Skeletal muscle satellite cell (primary cell): ENCODE data around the gene FAM117B.

Experiments
- H3K27me3 ChIP-seq: 2 replicates; pipeline ENCODE4 v1.7.0; 2013; ENCODE audit warnings: low read length; ENCODE audit not compliant: control insufficient read depth, insufficient read depth
- H3K36me3 ChIP-seq: 2 replicates; pipeline ENCODE4 v1.7.0; 2013; ENCODE audit warnings: mild to moderate bottlenecking, control low read depth, low read length; ENCODE audit not compliant: insufficient read depth
- H3K4me1 ChIP-seq: 2 replicates; pipeline ENCODE4 v1.7.0; 2013; ENCODE audit warnings: low read length; ENCODE audit not compliant: control insufficient read depth, insufficient read depth
- H3K4me2 ChIP-seq: 2 replicates; pipeline ENCODE4 v1.7.0; 2013; ENCODE audit warnings: mild to moderate bottlenecking, low read length
- H3K4me3 ChIP-seq: 2 replicates; pipeline ENCODE4 v1.7.0; 2013; ENCODE audit warnings: low read length
- H3K9ac ChIP-seq: 2 replicates; pipeline ENCODE4 v1.7.0; 2013; ENCODE audit warnings: mild to moderate bottlenecking, low read depth, low read length, moderate library complexity
- H3K9me3 ChIP-seq: replicated peaks from 2 replicates; pipeline ENCODE4 v1.7.0; 2013; ENCODE audit warnings: mild to moderate bottlenecking, control low read depth, low read length

The FAM117B gene

DNA sequence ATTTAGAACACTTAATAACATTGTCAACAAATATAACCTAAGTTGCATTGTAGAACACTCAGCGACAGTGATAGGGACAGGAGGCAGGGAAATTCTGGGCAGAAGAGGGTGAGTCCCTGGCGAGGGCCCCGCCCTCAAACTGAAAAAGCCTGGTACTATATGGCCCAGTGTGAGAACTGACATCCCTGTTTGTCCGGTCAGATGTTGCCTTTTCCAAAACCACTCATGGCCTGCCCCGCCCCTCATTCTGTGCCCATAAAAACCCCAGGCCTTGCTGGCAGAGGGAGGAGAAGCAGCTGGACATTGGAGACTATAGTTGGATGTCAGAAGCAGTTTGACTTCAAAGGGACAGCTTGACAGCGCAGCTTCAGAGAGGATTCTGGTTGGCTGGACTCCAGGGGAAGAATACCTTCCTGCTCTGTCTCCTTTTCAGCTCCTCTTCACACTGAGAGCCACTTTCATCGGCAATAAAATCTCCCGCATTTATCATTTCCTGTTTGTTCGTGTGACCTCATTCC lies 47.0 kb downstream of the FAM117B start:
- Histone ChIP-seq H3K4me1 (no peaks in the 10 kb centered on the region), H3K36me3 (no peaks in the 10 kb centered on the region), H3K9me3 (no peaks in the 10 kb centered on the region), H3K9ac (no peak overlapping the region), H3K4me3 (no peak overlapping the region), H3K27me3 (no peaks in the 10 kb centered on the region), H3K4me2 (no peak overlapping the region)

DNA sequence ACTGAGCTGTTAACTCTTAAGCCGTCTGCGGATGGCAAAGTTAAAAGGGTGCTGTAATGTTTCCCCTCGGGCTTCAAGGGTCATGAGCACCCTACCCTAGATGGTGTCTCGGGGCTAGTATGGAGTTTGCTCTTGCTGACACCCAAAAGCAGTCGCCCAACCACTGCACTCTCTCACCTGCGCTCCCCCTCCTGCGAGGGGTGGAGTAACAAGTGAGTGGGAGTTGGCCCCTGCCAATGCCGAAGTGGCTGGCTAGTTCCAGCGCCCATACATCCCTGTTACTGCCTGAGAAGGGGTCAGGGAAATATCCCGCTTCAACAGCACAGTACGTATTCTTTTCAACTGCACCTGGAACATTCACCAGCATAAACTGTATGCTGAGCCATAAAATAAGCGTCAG lies 47.5 kb downstream of the FAM117B start:
- H3K4me2 ChIP-seq = no peak overlapping the region
- H3K4me1 ChIP-seq = peaks cover 4% of the 10 kb centered on the region
- H3K27me3 ChIP-seq = no peaks in the 10 kb centered on the region
- H3K9me3 ChIP-seq = no peaks in the 10 kb centered on the region
- H3K36me3 ChIP-seq = no peaks in the 10 kb centered on the region
- no peak overlapping the region for H3K4me3 ChIP-seq
- H3K9ac ChIP-seq = no peak overlapping the region

DNA sequence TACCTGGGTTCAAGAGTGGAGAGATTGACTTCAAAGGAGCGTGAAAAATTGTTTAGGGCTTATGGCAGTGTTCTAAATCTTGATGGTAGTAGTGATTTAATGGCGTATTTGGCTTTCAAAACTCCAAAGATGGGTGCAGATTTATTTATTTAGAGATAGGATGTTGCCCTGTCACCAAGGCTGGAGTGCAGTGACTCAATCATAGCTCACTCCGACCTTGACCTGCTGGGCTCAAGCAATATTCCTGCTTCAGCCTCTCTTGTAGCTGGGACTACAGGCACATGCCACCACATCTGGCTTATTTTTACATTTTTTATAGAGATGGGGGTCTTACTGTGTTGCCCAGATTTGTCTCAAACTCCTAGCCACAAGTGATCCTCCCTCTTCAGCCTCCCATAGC lies 52.5 kb downstream of the FAM117B start:
- Histone ChIP-seq H3K4me2 (no peak overlapping the region), H3K36me3 (no peaks in the 10 kb centered on the region), H3K9ac (no peak overlapping the region), H3K27me3 (no peaks in the 10 kb centered on the region), H3K9me3 (no peaks in the 10 kb centered on the region), H3K4me1 (peaks cover 12% of the 10 kb centered on the region), H3K4me3 (no peak overlapping the region)

DNA sequence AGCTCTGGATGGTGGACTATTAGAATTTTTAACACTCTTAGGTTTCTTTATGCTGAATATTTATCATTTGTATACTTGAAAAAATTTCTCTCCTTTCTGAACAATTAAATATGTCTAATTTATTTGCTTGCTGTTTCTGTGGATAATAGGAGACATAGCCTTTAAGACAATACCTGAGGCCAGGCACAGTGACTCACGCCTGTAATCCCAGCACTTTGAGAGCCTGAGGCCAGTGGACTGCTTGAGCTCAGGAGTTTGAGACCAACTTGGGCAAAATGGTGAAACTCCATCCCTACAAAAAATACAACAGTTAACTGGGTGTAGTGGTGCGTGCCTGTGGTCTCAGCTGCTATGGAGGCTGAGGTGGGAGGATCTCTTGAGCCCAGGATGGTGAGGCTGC lies 54.7 kb downstream of the FAM117B start:
- Histone ChIP-seq H3K4me1 (peaks cover 12% of the 10 kb centered on the region), H3K4me3 (no peak overlapping the region)

DNA sequence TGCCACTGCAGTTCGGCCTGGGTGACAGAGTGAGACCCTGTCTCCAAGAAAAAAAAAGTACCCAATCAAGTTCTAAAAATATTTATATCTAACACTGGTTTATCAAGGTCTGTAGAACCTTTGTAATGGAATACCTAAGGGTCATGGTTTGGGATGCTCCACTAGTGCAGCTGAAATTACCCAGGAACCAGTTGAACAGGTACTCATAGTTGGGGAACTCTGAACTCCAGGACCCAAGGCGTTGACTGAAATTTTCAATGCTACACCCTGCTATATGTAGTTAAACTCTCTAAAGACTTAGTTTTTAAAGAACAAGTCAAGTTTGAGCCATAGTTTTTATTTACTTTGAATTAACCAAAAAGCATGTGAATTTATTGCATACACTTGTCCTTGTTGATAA lies 55.1 kb downstream of the FAM117B start:
- peaks cover 12% of the 10 kb centered on the region for H3K4me1 ChIP-seq
- H3K36me3 ChIP-seq = no peaks in the 10 kb centered on the region

More for the DNA sequence above, 54.7 kb downstream of the FAM117B start:
- H3K36me3 ChIP-seq = no peaks in the 10 kb centered on the region
- H3K9ac ChIP-seq = no peak overlapping the region
- no peaks in the 10 kb centered on the region for H3K27me3 ChIP-seq
- no peaks in the 10 kb centered on the region for H3K9me3 ChIP-seq
- no peak overlapping the region for H3K4me2 ChIP-seq

DNA sequence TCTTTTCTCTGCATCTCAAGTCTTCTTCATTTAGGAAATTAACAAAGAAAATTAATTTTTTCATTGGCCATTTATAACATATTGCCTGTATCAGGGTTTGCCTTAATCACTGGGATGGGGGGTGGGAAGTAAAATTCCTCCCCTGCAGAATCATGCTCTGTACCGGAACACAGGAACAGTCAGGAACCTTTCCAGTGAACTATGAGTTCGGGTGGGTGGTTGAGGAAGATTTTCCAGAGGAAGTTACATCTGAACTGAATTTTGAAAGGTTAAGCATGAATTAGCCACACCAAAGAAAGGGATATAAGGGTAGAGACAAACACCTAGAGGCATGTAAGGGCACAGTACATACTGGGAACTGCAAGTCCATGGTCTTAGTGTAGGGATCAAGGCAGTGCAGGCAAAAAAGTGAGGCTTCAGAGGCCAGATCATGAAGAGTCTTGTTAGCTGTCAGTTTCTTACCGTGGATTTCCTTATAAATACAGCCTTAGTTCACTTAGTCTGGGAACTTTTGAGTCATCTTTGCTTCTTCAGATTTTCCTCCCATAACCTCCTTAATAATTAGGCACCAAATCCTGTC lies 55.6 kb downstream of the FAM117B start:
- Histone ChIP-seq H3K36me3 (no peaks in the 10 kb centered on the region), H3K27me3 (no peaks in the 10 kb centered on the region), H3K9me3 (no peaks in the 10 kb centered on the region), H3K4me3 (no peak overlapping the region), H3K9ac (no peak overlapping the region), H3K4me2 (no peak overlapping the region), H3K4me1 (peaks cover 12% of the 10 kb centered on the region)

More for the DNA sequence above, 55.1 kb downstream of the FAM117B start:
- Histone ChIP-seq H3K4me2 (no peak overlapping the region), H3K9me3 (no peaks in the 10 kb centered on the region), H3K4me3 (no peak overlapping the region), H3K27me3 (no peaks in the 10 kb centered on the region), H3K9ac (no peak overlapping the region)

DNA sequence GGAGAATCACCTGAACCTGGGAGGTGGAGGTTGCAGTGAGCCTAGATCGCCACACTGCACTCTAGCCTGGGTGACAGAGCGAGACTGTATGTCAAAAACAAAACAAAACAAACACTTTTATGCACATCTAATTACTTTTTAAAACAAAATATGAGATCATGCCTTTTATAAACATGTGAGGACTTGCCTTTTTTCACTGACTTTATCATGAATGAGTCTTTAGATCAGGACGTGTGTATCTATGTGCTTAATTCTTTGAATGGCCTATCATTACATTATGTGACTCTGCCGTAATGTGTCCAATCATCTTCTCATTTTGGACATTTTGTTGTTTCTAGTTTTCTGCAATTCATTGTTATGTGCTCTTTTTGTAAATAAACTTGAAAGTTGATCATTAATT lies 58.7 kb downstream of the FAM117B start:
- H3K27me3 ChIP-seq = no peaks in the 10 kb centered on the region
- no peaks in the 10 kb centered on the region for H3K36me3 ChIP-seq
- H3K4me3 ChIP-seq = no peak overlapping the region
- H3K4me1 ChIP-seq = peaks cover 5% of the 10 kb centered on the region
- H3K9me3 ChIP-seq = no peaks in the 10 kb centered on the region
- H3K9ac ChIP-seq = no peak overlapping the region
- no peak overlapping the region for H3K4me2 ChIP-seq

DNA sequence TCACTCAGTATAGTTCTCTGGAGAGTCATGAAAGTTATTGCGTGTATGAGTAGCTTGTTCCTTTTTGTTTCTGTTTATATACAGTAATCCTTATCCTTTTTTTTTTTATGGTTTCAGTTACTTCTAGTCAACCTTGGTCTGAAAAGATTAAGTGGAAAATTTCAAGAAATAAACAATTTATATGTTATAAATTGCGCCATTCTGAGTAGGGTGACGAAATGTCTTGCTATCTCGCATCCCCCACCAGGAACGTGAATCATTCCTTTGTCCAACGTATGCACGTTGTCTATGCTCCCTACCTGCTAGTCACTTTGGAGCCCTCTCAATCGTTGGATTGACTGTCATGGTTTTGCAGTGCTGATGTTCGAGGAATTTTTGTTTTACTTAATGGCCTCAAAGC lies 60.4 kb downstream of the FAM117B start:
- Histone ChIP-seq H3K9me3 (no peaks in the 10 kb centered on the region), H3K9ac (no peak overlapping the region), H3K4me3 (no peak overlapping the region), H3K4me1 (peaks cover 5% of the 10 kb centered on the region), H3K36me3 (no peaks in the 10 kb centered on the region), H3K4me2 (no peak overlapping the region), H3K27me3 (no peaks in the 10 kb centered on the region)

DNA sequence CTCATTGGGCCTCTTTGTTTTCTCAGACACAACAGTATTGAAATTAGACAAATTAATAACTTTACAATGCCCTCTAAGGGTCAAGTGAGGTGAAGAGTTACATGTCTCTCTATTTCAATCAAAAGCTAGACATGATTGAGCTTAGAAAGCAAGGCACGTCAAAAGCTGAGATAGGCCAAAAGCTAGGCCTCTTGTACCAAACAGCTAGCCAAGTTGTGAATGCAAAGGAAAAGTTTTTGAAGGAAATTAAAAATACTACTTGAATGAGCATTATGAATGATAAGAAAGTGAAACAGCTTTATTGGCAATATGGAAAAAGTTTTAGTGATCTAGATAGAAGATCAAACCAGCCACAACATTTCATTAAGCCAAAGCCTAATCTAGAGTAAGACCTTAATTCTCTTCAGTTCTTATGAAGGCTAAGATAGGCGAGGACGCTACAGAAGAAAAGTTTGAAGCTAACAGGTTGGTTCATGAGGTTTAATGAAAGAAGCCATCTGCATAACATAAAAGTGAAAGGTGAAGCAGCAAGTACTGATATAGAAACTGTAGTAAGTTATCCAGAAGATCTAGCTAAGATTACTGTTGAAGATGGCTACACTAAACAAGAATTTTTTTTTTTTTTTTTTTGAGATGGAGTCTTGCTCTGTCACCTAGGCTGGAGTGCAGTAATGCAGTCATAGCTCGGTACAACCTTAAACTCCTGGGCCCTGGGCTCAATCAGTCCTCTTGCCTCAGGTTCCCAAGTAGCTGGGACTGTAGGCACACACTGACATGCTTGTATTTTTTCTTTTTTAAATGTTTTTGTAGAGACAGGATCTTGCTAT lies 65.5 kb downstream of the FAM117B start:
- no peak overlapping the region for H3K4me3 ChIP-seq
- H3K9me3 ChIP-seq = no peaks in the 10 kb centered on the region
- no peaks in the 10 kb centered on the region for H3K36me3 ChIP-seq
- H3K4me1 ChIP-seq = no peaks in the 10 kb centered on the region
- H3K27me3 ChIP-seq = no peaks in the 10 kb centered on the region
- no peak overlapping the region for H3K9ac ChIP-seq
- H3K4me2 ChIP-seq = no peak overlapping the region

DNA sequence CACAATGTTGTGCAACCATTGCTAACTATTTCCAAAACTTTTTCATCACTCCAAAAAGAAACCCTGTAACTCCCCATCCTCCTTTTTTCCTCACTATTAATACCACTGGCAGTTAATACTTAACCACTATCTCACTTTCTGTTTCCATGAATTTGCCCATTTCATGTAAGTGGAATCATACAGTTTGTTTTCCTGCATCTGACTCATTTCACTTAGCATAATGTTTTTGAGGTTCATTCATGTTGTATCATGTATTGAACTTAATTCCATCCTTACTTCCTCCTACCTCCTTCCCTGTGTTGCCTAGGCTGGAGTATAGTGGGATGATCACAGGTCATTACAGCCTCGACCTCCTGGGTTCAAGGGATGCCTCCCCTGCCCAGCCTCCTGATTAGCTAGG lies 68.3 kb downstream of the FAM117B start:
- H3K27me3 ChIP-seq = no peaks in the 10 kb centered on the region
- no peak overlapping the region for H3K4me2 ChIP-seq
- no peak overlapping the region for H3K9ac ChIP-seq
- H3K36me3 ChIP-seq = no peaks in the 10 kb centered on the region
- no peak overlapping the region for H3K4me3 ChIP-seq
- H3K4me1 ChIP-seq = no peaks in the 10 kb centered on the region
- no peaks in the 10 kb centered on the region for H3K9me3 ChIP-seq

DNA sequence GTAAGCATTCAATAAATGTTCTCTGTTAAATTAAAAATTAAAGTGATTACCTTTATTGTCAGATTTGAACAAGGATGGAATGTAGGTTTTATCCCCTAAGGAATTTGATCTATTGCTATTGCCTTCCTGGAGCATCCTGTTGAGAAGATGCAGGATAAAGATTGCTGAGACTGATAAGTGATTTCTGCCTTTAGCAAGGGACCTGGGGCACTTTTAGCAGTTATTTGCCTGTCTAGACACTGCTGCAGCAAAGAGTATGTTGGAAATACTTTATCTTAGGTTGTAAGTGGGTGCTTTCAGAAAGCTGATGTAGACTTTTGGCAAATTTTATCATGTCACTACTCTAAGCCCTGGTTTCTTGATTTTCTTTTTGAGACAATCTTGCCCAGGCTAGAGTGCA lies 69.5 kb downstream of the FAM117B start:
- no peaks in the 10 kb centered on the region for H3K27me3 ChIP-seq
- H3K4me1 ChIP-seq = no peaks in the 10 kb centered on the region
- H3K36me3 ChIP-seq = no peaks in the 10 kb centered on the region
- H3K9me3 ChIP-seq = no peaks in the 10 kb centered on the region
- H3K9ac ChIP-seq = no peak overlapping the region
- no peak overlapping the region for H3K4me3 ChIP-seq
- no peak overlapping the region for H3K4me2 ChIP-seq
